GM23338 (cell line): ENCODE measurements around the gene BACH1.

ENCODE experiments used
- CREB1 ChIP-seq: fragments of 250-450 bp; sonication (Bioruptor Pico); IDR thresholded peaks from 2 replicates; pipeline ENCODE4 v1.5.0; 2020; ENCODE audit warnings: low read depth, mild to moderate bottlenecking, moderate library complexity
- EZH2 ChIP-seq: fragments of 200-600 bp; sonication (generic); IDR thresholded peaks from one replicate; pipeline ENCODE4 v1.8.0; 2017; ENCODE audit warnings: antibody characterized with exemption, mild to moderate bottlenecking, low read depth; ENCODE audit not compliant: unreplicated experiment
- EZH2phosphoT487 ChIP-seq: fragments of 200-600 bp; sonication (generic); IDR thresholded peaks from one replicate; pipeline ENCODE4 v1.8.1; 2018; ENCODE audit warnings: antibody characterized with exemption; ENCODE audit not compliant: unreplicated experiment
- JUNB ChIP-seq: IDR thresholded peaks from one replicate; pipeline ENCODE4 v1.6.1; 2016; ENCODE audit warnings: antibody characterized with exemption; ENCODE audit not compliant: unreplicated experiment
- NANOG ChIP-seq: IDR thresholded peaks from 2 replicates; pipeline ENCODE4 v1.6.1; 2016; ENCODE audit warnings: antibody characterized with exemption, borderline replicate concordance
- POLR2AphosphoS5 ChIP-seq: IDR thresholded peaks from 2 replicates; pipeline ENCODE4 v1.6.1; 2016; ENCODE audit warnings: antibody characterized with exemption, low read depth
- STAT1 ChIP-seq: IDR thresholded peaks from one replicate; pipeline ENCODE4 v1.6.1; 2016; ENCODE audit warnings: antibody characterized with exemption; ENCODE audit not compliant: unreplicated experiment
- ZNF114 ChIP-seq: fragments of 250-450 bp; sonication (Bioruptor Pico); IDR thresholded peaks from 2 replicates; pipeline ENCODE4 v1.5.0; 2020; ENCODE audit warnings: mild to moderate bottlenecking, moderate library complexity
- TF ChIP-seq, protein P1 (sequence below): IDR thresholded peaks from one replicate; pipeline ENCODE4 v1.6.1; 2018; ENCODE audit warnings: antibody characterized with exemption; ENCODE audit not compliant: unreplicated experiment
- TF ChIP-seq, protein P2 (sequence below), 2 experiments: fragments of 200-600 bp in 1 of 2; sonication (generic) in 1 of 2; conservative IDR thresholded peaks; 2 replicates each; pipeline versions ENCODE4 v1.5.1 to v1.6.1; 2016 to 2017; ENCODE audit warnings: antibody characterized with exemption in 2 of 2, low read depth in 2 of 2, mild to moderate bottlenecking in 2 of 2, moderate library complexity in 1 of 2
- TF ChIP-seq, protein P3 (sequence below): IDR thresholded peaks from 2 replicates; pipeline ENCODE4 v1.6.1; 2016; ENCODE audit warnings: antibody characterized with exemption

DNA sequence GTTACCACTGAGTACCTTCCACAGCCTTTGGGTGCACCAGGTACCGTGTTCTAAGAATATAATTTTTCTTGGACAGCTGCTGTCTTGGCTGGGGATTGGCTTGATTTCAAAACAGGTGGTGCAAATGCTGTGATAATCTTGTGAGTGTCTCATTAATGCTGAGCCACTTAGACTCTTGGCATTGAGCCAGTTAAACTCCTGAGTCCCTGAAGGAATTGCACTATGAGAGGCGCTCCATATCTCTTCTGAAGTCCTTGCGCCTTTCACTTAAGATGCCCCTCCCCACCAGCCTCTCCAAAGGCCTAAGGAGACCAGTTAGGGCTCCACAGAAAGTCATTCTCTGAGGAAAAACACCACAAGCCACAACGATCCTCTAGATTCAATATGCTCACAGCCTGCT lies 51.0 kb downstream of the BACH1 start:
- TF ChIP-seq, protein P1, sequence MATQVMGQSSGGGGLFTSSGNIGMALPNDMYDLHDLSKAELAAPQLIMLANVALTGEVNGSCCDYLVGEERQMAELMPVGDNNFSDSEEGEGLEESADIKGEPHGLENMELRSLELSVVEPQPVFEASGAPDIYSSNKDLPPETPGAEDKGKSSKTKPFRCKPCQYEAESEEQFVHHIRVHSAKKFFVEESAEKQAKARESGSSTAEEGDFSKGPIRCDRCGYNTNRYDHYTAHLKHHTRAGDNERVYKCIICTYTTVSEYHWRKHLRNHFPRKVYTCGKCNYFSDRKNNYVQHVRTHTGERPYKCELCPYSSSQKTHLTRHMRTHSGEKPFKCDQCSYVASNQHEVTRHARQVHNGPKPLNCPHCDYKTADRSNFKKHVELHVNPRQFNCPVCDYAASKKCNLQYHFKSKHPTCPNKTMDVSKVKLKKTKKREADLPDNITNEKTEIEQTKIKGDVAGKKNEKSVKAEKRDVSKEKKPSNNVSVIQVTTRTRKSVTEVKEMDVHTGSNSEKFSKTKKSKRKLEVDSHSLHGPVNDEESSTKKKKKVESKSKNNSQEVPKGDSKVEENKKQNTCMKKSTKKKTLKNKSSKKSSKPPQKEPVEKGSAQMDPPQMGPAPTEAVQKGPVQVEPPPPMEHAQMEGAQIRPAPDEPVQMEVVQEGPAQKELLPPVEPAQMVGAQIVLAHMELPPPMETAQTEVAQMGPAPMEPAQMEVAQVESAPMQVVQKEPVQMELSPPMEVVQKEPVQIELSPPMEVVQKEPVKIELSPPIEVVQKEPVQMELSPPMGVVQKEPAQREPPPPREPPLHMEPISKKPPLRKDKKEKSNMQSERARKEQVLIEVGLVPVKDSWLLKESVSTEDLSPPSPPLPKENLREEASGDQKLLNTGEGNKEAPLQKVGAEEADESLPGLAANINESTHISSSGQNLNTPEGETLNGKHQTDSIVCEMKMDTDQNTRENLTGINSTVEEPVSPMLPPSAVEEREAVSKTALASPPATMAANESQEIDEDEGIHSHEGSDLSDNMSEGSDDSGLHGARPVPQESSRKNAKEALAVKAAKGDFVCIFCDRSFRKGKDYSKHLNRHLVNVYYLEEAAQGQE = no peak
- TF ChIP-seq, protein P2, sequence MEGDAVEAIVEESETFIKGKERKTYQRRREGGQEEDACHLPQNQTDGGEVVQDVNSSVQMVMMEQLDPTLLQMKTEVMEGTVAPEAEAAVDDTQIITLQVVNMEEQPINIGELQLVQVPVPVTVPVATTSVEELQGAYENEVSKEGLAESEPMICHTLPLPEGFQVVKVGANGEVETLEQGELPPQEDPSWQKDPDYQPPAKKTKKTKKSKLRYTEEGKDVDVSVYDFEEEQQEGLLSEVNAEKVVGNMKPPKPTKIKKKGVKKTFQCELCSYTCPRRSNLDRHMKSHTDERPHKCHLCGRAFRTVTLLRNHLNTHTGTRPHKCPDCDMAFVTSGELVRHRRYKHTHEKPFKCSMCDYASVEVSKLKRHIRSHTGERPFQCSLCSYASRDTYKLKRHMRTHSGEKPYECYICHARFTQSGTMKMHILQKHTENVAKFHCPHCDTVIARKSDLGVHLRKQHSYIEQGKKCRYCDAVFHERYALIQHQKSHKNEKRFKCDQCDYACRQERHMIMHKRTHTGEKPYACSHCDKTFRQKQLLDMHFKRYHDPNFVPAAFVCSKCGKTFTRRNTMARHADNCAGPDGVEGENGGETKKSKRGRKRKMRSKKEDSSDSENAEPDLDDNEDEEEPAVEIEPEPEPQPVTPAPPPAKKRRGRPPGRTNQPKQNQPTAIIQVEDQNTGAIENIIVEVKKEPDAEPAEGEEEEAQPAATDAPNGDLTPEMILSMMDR (conservative IDR thresholded peaks at IDR 0.05; ENCODE audit: low read depth in 2 of 2) = no peak
- TF ChIP-seq EZH2 (no peak), EZH2phosphoT487 (no peak), STAT1 (no peak), JUNB (no peak), CREB1 (CRISPR knock-in tag) (no peak), POLR2AphosphoS5 (no peak), NANOG (no peak), ZNF114 (CRISPR knock-in tag) (no peak)
- TF ChIP-seq, protein P3, sequence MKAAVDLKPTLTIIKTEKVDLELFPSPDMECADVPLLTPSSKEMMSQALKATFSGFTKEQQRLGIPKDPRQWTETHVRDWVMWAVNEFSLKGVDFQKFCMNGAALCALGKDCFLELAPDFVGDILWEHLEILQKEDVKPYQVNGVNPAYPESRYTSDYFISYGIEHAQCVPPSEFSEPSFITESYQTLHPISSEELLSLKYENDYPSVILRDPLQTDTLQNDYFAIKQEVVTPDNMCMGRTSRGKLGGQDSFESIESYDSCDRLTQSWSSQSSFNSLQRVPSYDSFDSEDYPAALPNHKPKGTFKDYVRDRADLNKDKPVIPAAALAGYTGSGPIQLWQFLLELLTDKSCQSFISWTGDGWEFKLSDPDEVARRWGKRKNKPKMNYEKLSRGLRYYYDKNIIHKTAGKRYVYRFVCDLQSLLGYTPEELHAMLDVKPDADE = no peak
